Liver (tissue), 9 donors: ENCODE results near the gene METRN. TPM values are rescaled to one million over a fixed set of nuclear protein-coding genes. Genes with fewer than 3 reads are reported as not detected.

Experiments used
- DNase-seq: peaks from one replicate; pipeline ENCODE4 v3.0.0-alpha.2; 2017; ENCODE audit warnings: low spot score
- H3K27ac ChIP-seq, 2 donors: one replicate each; pipeline ENCODE4 v1.7.0; 2013; ENCODE audit warnings: inconsistent platforms in 2 of 2, low read length in 2 of 2, control low read depth in 1 of 2, low read depth in 1 of 2, mild to moderate bottlenecking in 1 of 2
- H3K27me3 ChIP-seq, 4 donors: one replicate each; pipeline versions ENCODE4 v1.6.1 to v1.7.0; 2013; ENCODE audit warnings: low read length in 3 of 4, inconsistent platforms in 1 of 4, mild to moderate bottlenecking in 1 of 4, moderate library complexity in 1 of 4; ENCODE audit not compliant: control insufficient read depth in 4 of 4, insufficient read depth in 4 of 4
- H3K36me3 ChIP-seq, 4 donors: one replicate each; pipeline versions ENCODE4 v1.6.1 to v1.7.0; 2013; ENCODE audit warnings: low read length in 3 of 4, mild to moderate bottlenecking in 3 of 4, low read depth in 1 of 4, moderate library complexity in 1 of 4; ENCODE audit not compliant: control insufficient read depth in 4 of 4, insufficient read depth in 3 of 4
- H3K4me1 ChIP-seq, 4 donors: one replicate each; pipeline versions ENCODE4 v1.6.1 to v1.7.0; 2013; ENCODE audit warnings: low read length in 3 of 4, mild to moderate bottlenecking in 3 of 4, moderate library complexity in 1 of 4; ENCODE audit not compliant: control insufficient read depth in 4 of 4, insufficient read depth in 4 of 4
- H3K4me3 ChIP-seq, 3 donors: one replicate each; pipeline versions ENCODE4 v1.6.1 to v1.7.0; 2013; ENCODE audit warnings: low read length in 3 of 3, control low read depth in 1 of 3, low read depth in 1 of 3, mild to moderate bottlenecking in 1 of 3
- H3K9ac ChIP-seq, 2 donors: one replicate each; pipeline ENCODE4 v1.7.0; 2013; ENCODE audit warnings: low read length in 2 of 2, mild to moderate bottlenecking in 2 of 2, moderate library complexity in 2 of 2, control low read depth in 1 of 2, low read depth in 1 of 2
- H3K9me3 ChIP-seq, 4 donors: one replicate each; pipeline versions ENCODE4 v1.6.1 to v1.7.0; 2013; ENCODE audit warnings: low read length in 3 of 4; ENCODE audit not compliant: control insufficient read depth in 4 of 4
- CTCF ChIP-seq: fragments of 150-350 bp; IDR thresholded peaks from 2 replicates; pipeline ENCODE4 v1.5.1; 2017; ENCODE audit warnings: improper control_type of control experiment, low read depth, low read length; ENCODE audit not compliant: missing input control
- EGR1 ChIP-seq, 2 donors: IDR thresholded peaks; 2 replicates each; pipeline ENCODE4 v1.6.1; 2016 to 2018; ENCODE audit warnings: antibody characterized with exemption in 2 of 2, low read depth in 2 of 2
- FOXA1 ChIP-seq: IDR thresholded peaks from 2 replicates; pipeline ENCODE4 v1.6.1; 2016; ENCODE audit warnings: antibody characterized with exemption
- FOXA2 ChIP-seq: IDR thresholded peaks from 2 replicates; pipeline ENCODE4 v1.6.1; 2016; ENCODE audit warnings: antibody characterized with exemption
- GABPA ChIP-seq, 2 donors: IDR thresholded peaks in 1 of 2; conservative IDR thresholded peaks in 1 of 2; 2 replicates each; pipeline ENCODE4 v1.6.1; 2016; ENCODE audit warnings: antibody characterized with exemption in 2 of 2, mild to moderate bottlenecking in 1 of 2, moderate library complexity in 1 of 2
- HNF4A ChIP-seq, 2 donors: conservative IDR thresholded peaks; 2 replicates each; pipeline ENCODE4 v1.6.1; 2016; ENCODE audit warnings: antibody characterized with exemption in 2 of 2, mild to moderate bottlenecking in 2 of 2
- HNF4G ChIP-seq: IDR thresholded peaks from 2 replicates; pipeline ENCODE4 v1.6.1; 2016; ENCODE audit warnings: antibody characterized with exemption
- JUND ChIP-seq, 2 donors: IDR thresholded peaks; 2 replicates each; pipeline ENCODE4 v1.6.1; 2016; ENCODE audit warnings: antibody characterized with exemption in 2 of 2
- MAX ChIP-seq: IDR thresholded peaks from 2 replicates; pipeline ENCODE4 v1.6.1; 2016; ENCODE audit warnings: antibody characterized with exemption
- NR2F2 ChIP-seq: IDR thresholded peaks from 2 replicates; pipeline ENCODE4 v1.6.1; 2016; ENCODE audit warnings: antibody characterized with exemption
- RAD21 ChIP-seq, 2 donors: IDR thresholded peaks; 2 replicates each; pipeline ENCODE4 v1.6.1; 2016; ENCODE audit warnings: antibody characterized with exemption in 2 of 2, mild to moderate bottlenecking in 2 of 2
- RXRA ChIP-seq, 2 donors: IDR thresholded peaks; 2 replicates each; pipeline ENCODE4 v1.6.1; 2017 to 2018; ENCODE audit warnings: antibody characterized with exemption in 2 of 2, mild to moderate bottlenecking in 1 of 2
- SP1 ChIP-seq: IDR thresholded peaks from 2 replicates; pipeline ENCODE4 v1.6.1; 2018; ENCODE audit warnings: antibody characterized with exemption, mild to moderate bottlenecking
- TAF1 ChIP-seq: conservative IDR thresholded peaks from 2 replicates; pipeline ENCODE4 v1.6.1; 2016; ENCODE audit warnings: antibody characterized with exemption, mild to moderate bottlenecking
- YY1 ChIP-seq: IDR thresholded peaks from 2 replicates; pipeline ENCODE4 v1.6.1; 2016; ENCODE audit warnings: antibody characterized with exemption, mild to moderate bottlenecking
- ZBTB33 ChIP-seq: IDR thresholded peaks from 2 replicates; pipeline ENCODE4 v1.6.1; 2016; ENCODE audit warnings: antibody characterized with exemption
- WGBS: extraction: QIAGEN DNeasy Blood & Tissue Kit; methylation state at CpG from one replicate; pipeline ENCODE4 v1.1.7; 2013; 5-methylcytosine and 5-hydroxymethylcytosine counted together
- polyA plus RNA-seq, 2 donors: library from polyadenylated mRNA; stranded (reverse) in 1 of 2; unstranded in 1 of 2; fragments of 200-250 nt in 1 of 2; fragments of >200 nt in 1 of 2; fragmentation: Nextera tagmentation in 1 of 2; extraction: Ambion mirVana in 1 of 2; gene quantifications; one replicate each; pipeline versions ENCODE4 v1.2.1 to v1.2.3, GENCODE V29; 2013 to 2015
- total RNA-seq, 2 donors: library from RNA; depleted of rRNA; stranded (reverse); fragments of >200 nt; gene quantifications; one replicate each; pipeline ENCODE4 v1.2.3, GENCODE V29; 2014
- TF ChIP-seq, protein P1 (sequence below): IDR thresholded peaks from 2 replicates; pipeline ENCODE4 v1.6.1; 2016; ENCODE audit warnings: antibody characterized with exemption
- TF ChIP-seq, protein P2 (sequence below): IDR thresholded peaks from 2 replicates; pipeline ENCODE4 v1.6.1; 2016; ENCODE audit warnings: antibody characterized with exemption, mild to moderate bottlenecking
- donor health status: healthy.
- donor health status: healthy.
- donor health status: healthy.
- donor health status: healthy.
- donor health status: healthy.

The METRN gene
- total and polyA plus RNA-seq, 4 donors, result 4.6 to 22.9 (median 7.1) TPM

GRCh38 chr16:709566-710499, 5.1 kb upstream of the METRN start:
- Histone ChIP-seq H3K9me3 (no peaks in the 10 kb centered on the region), H3K36me3 (no peaks in the 10 kb centered on the region), H3K4me3 (no peak overlapping the region), H3K27ac (no peak overlapping the region), H3K9ac (no peak overlapping the region), H3K4me1 (peaks cover 0 to 8% (median 4%) of the 10 kb centered on the region in 4 donors), H3K27me3 (peaks cover 4 to 18% (median 7%) of the 10 kb centered on the region in 4 donors)
- TF ChIP-seq GABPA (IDR thresholded peaks at IDR 0.05 in 1 of 2, conservative IDR thresholded peaks at IDR 0.05 in 1 of 2), result no peak
- no peak for TF ChIP-seq CTCF
- TF ChIP-seq TAF1, result no peak
- TF ChIP-seq EGR1 (IDR thresholded peaks at IDR 0.05; ENCODE audit: low read depth in 2 of 2), result no peak
- no peak for TF ChIP-seq FOXA2
- TF ChIP-seq YY1, result no peak
- TF ChIP-seq JUND (IDR thresholded peaks at IDR 0.05), result no peak
- TF ChIP-seq RAD21 (IDR thresholded peaks at IDR 0.05), result no peak
- TF ChIP-seq ZBTB33, result no peak
- no peak for TF ChIP-seq SP1
- no peak for TF ChIP-seq HNF4G
- no peak for TF ChIP-seq MAX
- TF ChIP-seq FOXA1, result no peak
- TF ChIP-seq, protein P1, sequence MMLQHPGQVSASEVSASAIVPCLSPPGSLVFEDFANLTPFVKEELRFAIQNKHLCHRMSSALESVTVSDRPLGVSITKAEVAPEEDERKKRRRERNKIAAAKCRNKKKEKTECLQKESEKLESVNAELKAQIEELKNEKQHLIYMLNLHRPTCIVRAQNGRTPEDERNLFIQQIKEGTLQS, result no peak
- no peak for TF ChIP-seq RXRA (IDR thresholded peaks at IDR 0.05)
- TF ChIP-seq HNF4A (conservative IDR thresholded peaks at IDR 0.05), result no peak
- TF ChIP-seq, protein P2, sequence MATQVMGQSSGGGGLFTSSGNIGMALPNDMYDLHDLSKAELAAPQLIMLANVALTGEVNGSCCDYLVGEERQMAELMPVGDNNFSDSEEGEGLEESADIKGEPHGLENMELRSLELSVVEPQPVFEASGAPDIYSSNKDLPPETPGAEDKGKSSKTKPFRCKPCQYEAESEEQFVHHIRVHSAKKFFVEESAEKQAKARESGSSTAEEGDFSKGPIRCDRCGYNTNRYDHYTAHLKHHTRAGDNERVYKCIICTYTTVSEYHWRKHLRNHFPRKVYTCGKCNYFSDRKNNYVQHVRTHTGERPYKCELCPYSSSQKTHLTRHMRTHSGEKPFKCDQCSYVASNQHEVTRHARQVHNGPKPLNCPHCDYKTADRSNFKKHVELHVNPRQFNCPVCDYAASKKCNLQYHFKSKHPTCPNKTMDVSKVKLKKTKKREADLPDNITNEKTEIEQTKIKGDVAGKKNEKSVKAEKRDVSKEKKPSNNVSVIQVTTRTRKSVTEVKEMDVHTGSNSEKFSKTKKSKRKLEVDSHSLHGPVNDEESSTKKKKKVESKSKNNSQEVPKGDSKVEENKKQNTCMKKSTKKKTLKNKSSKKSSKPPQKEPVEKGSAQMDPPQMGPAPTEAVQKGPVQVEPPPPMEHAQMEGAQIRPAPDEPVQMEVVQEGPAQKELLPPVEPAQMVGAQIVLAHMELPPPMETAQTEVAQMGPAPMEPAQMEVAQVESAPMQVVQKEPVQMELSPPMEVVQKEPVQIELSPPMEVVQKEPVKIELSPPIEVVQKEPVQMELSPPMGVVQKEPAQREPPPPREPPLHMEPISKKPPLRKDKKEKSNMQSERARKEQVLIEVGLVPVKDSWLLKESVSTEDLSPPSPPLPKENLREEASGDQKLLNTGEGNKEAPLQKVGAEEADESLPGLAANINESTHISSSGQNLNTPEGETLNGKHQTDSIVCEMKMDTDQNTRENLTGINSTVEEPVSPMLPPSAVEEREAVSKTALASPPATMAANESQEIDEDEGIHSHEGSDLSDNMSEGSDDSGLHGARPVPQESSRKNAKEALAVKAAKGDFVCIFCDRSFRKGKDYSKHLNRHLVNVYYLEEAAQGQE, result no peak
- TF ChIP-seq NR2F2, result no peak
- 34% methylated on average over 30 of the region's 30 CpGs for WGBS
- DNase-seq, result no peak
